CD4-positive, alpha-beta T cell (primary cell): ENCODE measurements around the gene ALPL. TPM values are rescaled to one million over a fixed set of nuclear protein-coding genes. Genes with fewer than 3 reads are reported as not detected.

Experiments used
- ATAC-seq: fragments of 200-7000 bp; cut with Tn5 transposase; one replicate; pipeline ENCODE4 v1.10.0; 2022; ENCODE audit warnings: mild to moderate bottlenecking; ENCODE audit not compliant: poor library complexity
- CTCF ChIA-PET: fragments of 350-600 bp; sonication (Branson Sonifier 250); formaldehyde crosslinking; loops from one replicate; lab custom pipeline; 2021; ENCODE audit warnings: antibody characterized with exemption, inconsistent platforms; lab: Charles Lee
- POLR2A ChIA-PET: fragments of 350-600 bp; sonication (Branson Sonifier 250); formaldehyde crosslinking; loops from one replicate; lab custom pipeline; 2021; ENCODE audit warnings: antibody characterized with exemption, inconsistent platforms; lab: Charles Lee
- DNase-seq, 14 experiments: peaks; one replicate each; pipeline ENCODE4 v3.0.0-alpha.2; 2013 to 2020; ENCODE audit warnings: mixed read lengths in 2 of 14
- H3K27ac ChIP-seq, 2 donors: one replicate each; pipeline versions ENCODE4 v1.5.1 to v1.7.0; 2013; ENCODE audit warnings: low read length in 2 of 2, low read depth in 1 of 2, mild to moderate bottlenecking in 1 of 2
- H3K27me3 ChIP-seq, 2 experiments: 1 replicate in 1 of 2; 2 replicates in 1 of 2; pipeline versions ENCODE4 v1.6.1 to v1.7.0; 2013; ENCODE audit warnings: low read length in 2 of 2, control low read depth in 1 of 2, mild to moderate bottlenecking in 1 of 2, moderate library complexity in 1 of 2; ENCODE audit not compliant: insufficient read depth in 2 of 2, control insufficient read depth in 1 of 2
- H3K36me3 ChIP-seq: one replicate; pipeline ENCODE4 v1.6.1; 2013; ENCODE audit warnings: low read length, control low read depth; ENCODE audit not compliant: insufficient read depth
- H3K4me1 ChIP-seq: one replicate; pipeline ENCODE4 v1.6.1; 2013; ENCODE audit warnings: low read length, control low read depth; ENCODE audit not compliant: insufficient read depth
- H3K4me3 ChIP-seq: one replicate; pipeline ENCODE4 v1.5.1; 2013; ENCODE audit warnings: mild to moderate bottlenecking, low read length, moderate library complexity
- H3K9me3 ChIP-seq, 2 experiments: 1 replicate in 1 of 2; 2 replicates in 1 of 2; pipeline versions ENCODE4 v1.6.1 to v1.7.0; 2013; ENCODE audit warnings: low read length in 2 of 2, mild to moderate bottlenecking in 2 of 2, control low read depth in 1 of 2, moderate library complexity in 1 of 2; ENCODE audit not compliant: control insufficient read depth in 1 of 2, insufficient read depth in 1 of 2
- H3K27ac Mint-ChIP-seq: one replicate; pipeline ENCODE4 v1.8.0; 2020; ENCODE audit warnings: mixed read lengths
- H3K27me3 Mint-ChIP-seq: one replicate; pipeline ENCODE4 v1.8.0; 2021; ENCODE audit warnings: mixed read lengths
- H3K36me3 Mint-ChIP-seq: one replicate; pipeline ENCODE4 v1.8.0; 2021; ENCODE audit warnings: low read depth, mixed read lengths
- H3K4me1 Mint-ChIP-seq: one replicate; pipeline ENCODE4 v1.8.0; 2021; ENCODE audit warnings: low read depth, mixed read lengths
- H3K4me3 Mint-ChIP-seq: one replicate; pipeline ENCODE4 v1.8.0; 2020; ENCODE audit warnings: mild to moderate bottlenecking, mixed read lengths
- H3K9me3 Mint-ChIP-seq: one replicate; pipeline ENCODE4 v1.8.0; 2020; ENCODE audit warnings: mixed read lengths
- intact Hi-C, 2 experiments: fragments of 100-400 bp; cut with DNase I in 1 of 2; cut with micrococcal nuclease in 1 of 2; formaldehyde crosslinking; loops; one replicate each; pipeline versions ENCODE4 v1.15.1 to v1.9.0; 2023 to 2025; cut with DNase I, micrococcal nuclease
- total RNA-seq, 174 experiments: library from RNA in 2 of 174; stranded (reverse) in 2 of 174; gene quantifications; one replicate each; pipeline ENCODE4 v1.2.3 and lab custom pipeline; 2021 to 2026
- TF ChIP-seq, protein P1 (sequence below): fragments of 200-600 bp; IDR thresholded peaks from one replicate; pipeline ENCODE4 v1.8.0; 2022; ENCODE audit warnings: antibody characterized with exemption, mild to moderate bottlenecking

The ALPL gene
- total RNA-seq, 2 experiments from 2014 or later: not detected

DNA sequence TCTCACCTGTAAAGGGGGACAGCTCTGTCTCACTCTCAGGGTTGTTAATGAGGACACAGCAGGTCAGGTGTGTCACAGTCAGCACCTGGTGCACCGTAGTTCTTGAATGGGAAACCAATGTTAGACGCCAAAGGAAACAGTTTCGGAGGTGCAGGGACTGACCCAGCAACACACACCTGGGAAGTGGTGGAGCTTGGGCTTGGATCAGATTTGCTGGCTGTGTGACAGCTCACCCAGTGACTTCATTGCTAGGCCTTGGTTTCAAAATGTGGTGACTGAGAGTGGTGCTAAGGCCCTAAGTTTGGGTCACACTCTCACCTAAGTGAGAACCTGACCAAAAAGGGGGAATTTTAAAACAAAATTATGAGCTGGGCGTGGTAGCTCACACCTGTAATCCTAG is 34.9 kb downstream of the ALPL start:
- ATAC-seq (no peak), DNase-seq (no peak)
- Mint-ChIP-seq H3K9me3 (no peaks in the 10 kb centered on the region), H3K27me3 (peaks cover 34% of the 10 kb centered on the region), H3K27ac (no peak overlapping the region), H3K36me3 (no peaks in the 10 kb centered on the region), H3K4me3 (no peak overlapping the region), H3K4me1 (no peaks in the 10 kb centered on the region)
- CTCF ChIA-PET: no interaction called here
- H3K9me3 ChIP-seq: no peaks in the 10 kb centered on the region
- intact Hi-C loops: no loop called here
- H3K4me3 ChIP-seq: no peak overlapping the region
- TF ChIP-seq, protein P1, sequence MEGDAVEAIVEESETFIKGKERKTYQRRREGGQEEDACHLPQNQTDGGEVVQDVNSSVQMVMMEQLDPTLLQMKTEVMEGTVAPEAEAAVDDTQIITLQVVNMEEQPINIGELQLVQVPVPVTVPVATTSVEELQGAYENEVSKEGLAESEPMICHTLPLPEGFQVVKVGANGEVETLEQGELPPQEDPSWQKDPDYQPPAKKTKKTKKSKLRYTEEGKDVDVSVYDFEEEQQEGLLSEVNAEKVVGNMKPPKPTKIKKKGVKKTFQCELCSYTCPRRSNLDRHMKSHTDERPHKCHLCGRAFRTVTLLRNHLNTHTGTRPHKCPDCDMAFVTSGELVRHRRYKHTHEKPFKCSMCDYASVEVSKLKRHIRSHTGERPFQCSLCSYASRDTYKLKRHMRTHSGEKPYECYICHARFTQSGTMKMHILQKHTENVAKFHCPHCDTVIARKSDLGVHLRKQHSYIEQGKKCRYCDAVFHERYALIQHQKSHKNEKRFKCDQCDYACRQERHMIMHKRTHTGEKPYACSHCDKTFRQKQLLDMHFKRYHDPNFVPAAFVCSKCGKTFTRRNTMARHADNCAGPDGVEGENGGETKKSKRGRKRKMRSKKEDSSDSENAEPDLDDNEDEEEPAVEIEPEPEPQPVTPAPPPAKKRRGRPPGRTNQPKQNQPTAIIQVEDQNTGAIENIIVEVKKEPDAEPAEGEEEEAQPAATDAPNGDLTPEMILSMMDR: no peak
- H3K27me3 ChIP-seq: peaks cover 2 to 5% of the 10 kb centered on the region in 2 experiments
- no peak overlapping the region for H3K27ac ChIP-seq
- POLR2A ChIA-PET: no interaction called here
- H3K4me1 ChIP-seq: no peaks in the 10 kb centered on the region
- no peaks in the 10 kb centered on the region for H3K36me3 ChIP-seq

DNA sequence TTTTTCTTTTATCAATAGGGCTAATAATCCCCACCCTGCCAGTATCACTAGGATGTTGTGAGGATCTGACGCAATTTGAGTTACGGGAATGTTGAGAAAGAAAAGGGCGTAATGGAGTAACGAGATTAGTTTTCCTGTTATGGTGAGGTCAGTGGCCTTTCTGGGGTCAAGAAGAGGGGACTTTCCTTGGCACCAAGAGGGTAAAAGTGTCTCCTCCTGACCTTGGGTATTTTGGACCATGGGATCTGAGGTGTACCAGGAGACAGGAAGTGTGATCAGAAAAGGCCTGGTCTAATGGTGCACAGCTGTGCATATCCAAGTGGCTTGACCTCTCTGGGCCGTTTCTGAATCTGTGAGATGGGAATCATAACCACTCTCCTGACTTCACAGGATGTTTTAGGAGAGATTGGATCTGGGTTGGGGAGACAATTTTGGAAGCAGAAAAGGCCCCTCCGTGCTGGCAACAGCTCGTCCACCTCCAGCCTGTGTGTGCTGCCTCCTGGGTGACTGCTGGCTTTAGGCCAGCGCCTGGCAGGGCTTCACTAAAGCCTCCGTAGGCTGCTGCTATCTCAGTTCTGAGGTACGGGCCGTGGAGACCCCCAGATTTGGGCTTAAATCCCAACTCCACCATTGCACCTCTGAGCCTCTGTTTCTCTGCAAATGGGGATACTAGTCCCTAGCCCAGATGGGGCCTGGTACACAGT is 37.1 kb downstream of the ALPL start:
- Mint-ChIP-seq H3K27me3 (peaks cover 17% of the 10 kb centered on the region), H3K4me3 (no peak overlapping the region), H3K4me1 (no peaks in the 10 kb centered on the region), H3K9me3 (no peaks in the 10 kb centered on the region), H3K27ac (no peak overlapping the region), H3K36me3 (no peaks in the 10 kb centered on the region)
- ATAC-seq: no peak
- TF ChIP-seq, protein P1: no peak
- Histone ChIP-seq H3K27me3 (peaks cover 0 to 2% of the 10 kb centered on the region in 2 experiments), H3K36me3 (no peaks in the 10 kb centered on the region), H3K27ac (no peak overlapping the region), H3K9me3 (no peaks in the 10 kb centered on the region), H3K4me1 (no peaks in the 10 kb centered on the region), H3K4me3 (no peak overlapping the region)
- CTCF ChIA-PET: no interaction called here
- intact Hi-C loops: no loop called here
- POLR2A ChIA-PET: no interaction called here
- DNase-seq: no peak

DNA sequence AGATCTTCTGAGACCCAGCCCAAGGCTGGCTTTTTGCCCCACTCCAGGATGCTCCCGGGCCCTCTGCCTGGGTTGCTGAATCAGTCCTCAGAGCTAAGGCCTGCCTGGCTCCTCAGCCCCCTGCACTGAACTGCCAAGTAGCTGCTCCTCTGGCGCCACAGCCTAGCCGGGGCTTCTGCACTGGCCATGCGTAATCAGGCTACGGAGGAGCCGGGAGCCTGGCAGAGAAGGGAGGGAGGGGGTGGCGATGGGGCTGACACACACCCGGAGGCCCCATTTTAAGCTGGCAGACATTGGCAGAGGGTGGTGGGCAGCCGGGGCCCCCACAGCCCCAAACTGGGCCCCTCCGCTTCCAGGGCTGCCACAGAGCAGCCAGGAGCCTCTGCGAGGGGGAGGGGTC is 38.7 kb downstream of the ALPL start:
- ChIA-PET POLR2A (no interaction called here), CTCF (no interaction called here)
- no peak overlapping the region for H3K27ac Mint-ChIP-seq
- peaks cover 5% of the 10 kb centered on the region for H3K27me3 Mint-ChIP-seq
- intact Hi-C loops: no loop called here
- no peaks in the 10 kb centered on the region for H3K4me1 Mint-ChIP-seq
- TF ChIP-seq, protein P1: no peak
- ATAC-seq (no peak), DNase-seq (no peak)
- H3K36me3 ChIP-seq: no peaks in the 10 kb centered on the region
- no peak overlapping the region for H3K27ac ChIP-seq
- no peaks in the 10 kb centered on the region for H3K4me1 ChIP-seq
- no peaks in the 10 kb centered on the region for H3K9me3 Mint-ChIP-seq
- no peak overlapping the region for H3K4me3 ChIP-seq
- H3K4me3 Mint-ChIP-seq: no peak overlapping the region
- H3K9me3 ChIP-seq: no peaks in the 10 kb centered on the region
- H3K27me3 ChIP-seq: no peaks in the 10 kb centered on the region
- no peaks in the 10 kb centered on the region for H3K36me3 Mint-ChIP-seq
